Ishikawa (cell line): ENCODE data around the gene DRC3.

Experiments
- TAF1 ChIP-seq: IDR thresholded peaks from 2 replicates; pipeline ENCODE4 v1.6.1; 2012; ENCODE audit warnings: low read depth, mild to moderate bottlenecking
- YY1 ChIP-seq: IDR thresholded peaks from 2 replicates; pipeline ENCODE4 v1.6.1; 2012; ENCODE audit warnings: low read depth

DNA sequence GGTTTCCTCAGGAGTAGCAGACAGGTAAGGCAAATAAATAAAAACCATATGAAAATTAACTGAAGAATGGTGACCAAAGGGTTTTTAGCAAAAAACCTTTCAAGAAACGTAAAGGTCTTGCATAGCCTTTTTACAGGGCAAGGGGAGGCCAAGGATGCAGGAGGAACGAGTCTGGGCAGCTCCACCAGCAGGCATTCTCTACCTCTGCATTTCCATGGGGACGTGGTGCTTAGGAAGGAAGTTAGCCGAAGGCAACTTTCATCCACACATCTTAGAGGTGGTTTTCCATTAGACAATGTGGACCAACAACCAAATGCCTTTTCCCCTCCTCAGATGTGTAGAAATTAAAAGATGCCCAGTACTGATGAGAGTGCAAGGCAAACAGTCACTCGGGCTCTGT is 21.1 kb upstream of the DRC3 start:
- TF ChIP-seq TAF1 (no peak), YY1 (no peak)
